Activated T-cell treated with anti-CD3 and anti-CD28 coated beads for 48 hours (primary cell): ENCODE data around the gene NHS.
A peak's percentile ranks its signal among the peaks of the same experiment; 100 is the strongest.
"Not testable (repeated sequence)": the region's sequence is repeated elsewhere in the genome, so short reads cannot be mapped to it uniquely, and the experiment has no call there.

Experiments used
- DNase-seq: peaks from one replicate; pipeline ENCODE4 v3.0.0-alpha.2; 2020; ENCODE audit warnings: low read depth

The NHS gene

DNA sequence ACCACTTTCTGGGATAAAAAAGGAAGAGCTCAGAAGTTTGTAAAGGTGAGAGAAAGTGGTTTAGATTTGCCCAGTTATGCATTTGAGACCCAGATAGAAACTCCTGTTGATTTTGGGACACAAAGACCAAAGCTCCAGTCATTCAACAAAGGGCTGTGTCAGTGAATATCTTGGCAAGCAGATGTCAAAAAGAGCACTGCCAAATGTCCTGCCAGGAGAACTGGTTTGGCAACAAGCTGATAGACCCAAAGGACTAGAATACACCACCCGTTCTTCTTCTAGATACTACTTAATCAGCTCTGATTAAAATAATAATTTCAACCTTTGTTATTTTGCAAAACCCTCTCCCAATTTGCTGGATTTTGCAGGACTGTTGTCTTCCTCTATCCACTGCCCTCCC, 121.4 kb downstream of the NHS start:
- DNase-seq = no peak

DNA sequence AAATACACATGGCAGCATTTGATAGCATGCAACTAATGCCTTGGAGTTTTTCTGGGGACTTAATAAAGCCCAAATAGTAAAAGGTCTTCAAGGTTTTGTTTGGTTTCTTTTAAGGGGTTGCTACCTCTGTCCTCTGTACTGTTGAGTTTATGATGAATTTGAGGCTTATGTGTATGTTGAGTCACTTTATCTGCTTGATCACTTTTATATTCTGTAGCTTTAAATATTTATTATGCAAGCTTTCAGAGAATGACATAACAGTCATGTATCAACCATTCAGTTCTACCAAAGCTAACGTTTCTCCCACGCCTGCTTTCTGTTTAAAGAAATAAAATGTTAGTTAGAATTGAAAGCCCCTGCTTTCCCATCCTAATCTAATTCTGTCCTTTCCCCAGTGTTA, 122.2 kb downstream of the NHS start:
- no peak for DNase-seq

DNA sequence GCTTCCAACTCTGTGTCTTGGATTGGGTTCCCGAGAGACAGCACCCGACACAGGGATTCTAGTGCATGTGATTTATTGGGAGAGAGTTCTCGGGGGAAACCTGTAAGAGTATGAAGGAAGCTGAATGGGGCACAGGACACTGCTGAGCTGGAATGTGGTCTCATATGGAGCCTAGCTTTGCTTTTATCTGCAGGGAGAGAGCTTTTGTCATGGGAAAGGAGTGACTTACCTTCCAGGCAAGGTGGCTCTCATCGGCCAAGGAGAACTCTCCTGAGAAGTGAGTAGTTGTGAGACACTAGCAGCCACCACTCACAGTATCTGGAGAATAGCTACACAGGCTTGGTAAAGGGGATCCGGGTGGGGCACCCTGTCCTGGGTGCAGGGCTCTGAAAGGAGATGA, 124.5 kb downstream of the NHS start:
- DNase-seq = no peak

DNA sequence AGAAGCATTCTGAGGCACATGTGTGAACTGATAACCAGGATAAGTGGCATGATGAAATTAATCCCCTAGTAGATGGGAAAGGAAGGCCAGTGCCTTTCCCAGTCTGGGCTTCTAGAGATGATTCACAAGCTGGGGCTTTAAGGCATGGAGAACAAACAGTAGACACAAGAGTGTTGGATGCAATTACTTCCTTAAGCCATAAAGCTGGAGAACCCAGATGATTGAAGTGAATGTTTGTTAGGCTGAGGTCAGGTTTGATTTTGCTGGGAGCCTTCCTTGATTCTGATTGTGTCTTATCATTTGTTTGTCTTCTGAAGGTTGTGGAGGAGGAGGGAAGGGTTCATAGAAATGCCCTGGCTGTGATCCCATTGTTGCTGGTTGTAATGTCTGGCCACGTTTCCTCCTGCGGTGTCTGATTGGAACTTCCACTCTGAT, 125.2 kb downstream of the NHS start:
- DNase-seq = no peak

DNA sequence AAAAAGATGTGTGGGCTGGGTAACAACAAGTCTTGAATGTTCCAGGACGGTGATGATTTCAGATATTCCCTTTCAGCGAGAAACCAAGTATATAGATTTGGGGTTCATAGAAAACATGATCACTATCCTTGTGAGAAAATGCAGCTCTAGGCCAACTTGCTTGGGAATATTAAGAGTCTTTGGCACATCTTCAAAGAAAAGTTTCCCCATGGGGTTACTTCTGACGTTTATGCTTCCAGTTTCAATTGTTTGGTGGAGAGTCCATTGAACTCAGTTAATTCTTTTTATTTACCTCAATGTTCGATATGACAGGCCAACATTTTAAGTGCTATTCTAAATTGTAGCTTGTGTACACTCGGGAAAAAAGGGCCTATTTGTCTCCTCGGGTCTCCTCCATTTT, 126.7 kb downstream of the NHS start:
- no peak for DNase-seq

DNA sequence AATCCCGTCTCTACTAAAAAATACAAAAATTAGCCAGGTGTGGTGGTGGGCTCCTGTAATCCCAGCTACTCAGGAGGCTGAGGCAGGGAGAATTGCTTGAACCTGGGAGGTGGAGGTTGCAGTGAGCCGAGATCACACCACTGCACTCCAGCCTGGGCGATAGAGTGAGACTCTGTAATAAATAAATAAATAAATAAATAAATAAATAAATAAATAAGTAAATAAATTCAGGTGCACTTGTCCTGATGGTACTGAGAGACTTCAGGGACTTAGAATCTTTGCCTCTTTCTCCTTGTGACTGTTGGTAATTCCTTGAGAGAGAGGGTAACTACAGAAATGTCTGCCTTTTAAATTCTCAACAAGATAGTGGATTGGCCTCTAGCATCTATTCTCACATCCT, 131.4 kb downstream of the NHS start:
- DNase-seq = not testable (repeated sequence)

DNA sequence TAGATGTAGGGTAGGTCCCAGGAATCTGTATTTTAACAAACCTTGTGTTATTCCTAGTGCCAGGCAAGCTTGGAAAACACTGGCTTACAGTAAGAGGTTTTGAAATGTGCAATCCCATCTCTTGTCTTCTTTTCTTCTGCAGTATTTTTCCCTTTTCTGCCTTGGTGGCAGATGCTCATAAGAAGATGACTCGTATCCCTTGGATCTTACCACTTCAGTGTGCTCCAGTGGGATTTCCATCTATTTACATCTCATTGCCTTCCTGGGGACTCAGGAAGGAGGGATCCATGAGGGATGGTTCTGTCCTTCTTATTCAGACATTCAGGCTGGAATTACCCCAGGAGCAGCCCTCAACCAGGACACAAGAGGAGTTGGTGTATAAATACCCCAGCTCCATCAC, 136.6 kb downstream of the NHS start:
- DNase-seq = no peak

DNA sequence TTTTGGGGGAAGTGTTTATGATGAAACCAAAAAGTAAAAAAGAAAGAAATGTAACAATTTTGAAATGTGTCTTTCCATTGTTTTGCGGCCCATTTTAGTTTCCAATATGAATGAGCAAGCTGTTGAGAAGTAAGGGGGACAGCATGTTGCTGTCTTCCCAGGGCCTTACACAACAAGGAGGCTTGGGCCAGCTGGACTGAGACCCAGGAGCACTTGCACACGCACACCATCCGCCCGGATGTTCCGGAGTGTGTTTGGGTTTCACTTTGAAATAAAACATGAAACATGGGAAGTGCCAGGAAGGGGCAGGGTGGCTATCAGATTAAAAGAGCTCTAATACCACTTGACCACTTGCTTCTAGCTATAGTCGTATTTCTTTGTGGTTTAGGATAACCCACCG, 144.4 kb downstream of the NHS start:
- DNase-seq = no peak

DNA sequence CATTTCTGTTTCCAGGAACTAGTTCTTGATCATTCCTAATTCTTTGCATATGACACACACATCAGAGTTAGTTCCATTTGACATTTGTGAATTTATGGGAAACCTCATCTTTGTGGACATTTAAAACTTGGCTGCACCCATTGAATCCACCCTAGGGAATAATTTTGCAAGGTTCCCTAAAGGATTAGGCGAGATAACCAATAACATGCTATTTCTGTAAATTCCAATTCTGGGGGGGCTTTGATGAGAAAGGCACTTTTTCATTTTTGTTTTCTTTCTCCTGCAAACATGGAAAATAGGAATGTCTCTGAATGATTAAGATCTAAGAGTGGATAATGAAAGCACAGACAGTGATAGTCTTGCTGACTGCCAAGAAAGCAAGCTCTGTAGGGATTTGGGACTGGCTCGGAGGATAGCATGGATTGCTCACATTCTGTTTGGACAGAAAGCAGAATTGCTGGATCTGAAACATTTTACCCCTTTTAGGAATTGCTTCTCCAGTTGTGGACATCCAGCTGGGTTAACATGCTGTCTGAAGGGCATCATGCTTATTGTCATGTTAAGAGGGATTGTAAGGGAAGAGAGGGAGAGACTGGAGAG, 145.1 kb downstream of the NHS start:
- DNase-seq = no peak

DNA sequence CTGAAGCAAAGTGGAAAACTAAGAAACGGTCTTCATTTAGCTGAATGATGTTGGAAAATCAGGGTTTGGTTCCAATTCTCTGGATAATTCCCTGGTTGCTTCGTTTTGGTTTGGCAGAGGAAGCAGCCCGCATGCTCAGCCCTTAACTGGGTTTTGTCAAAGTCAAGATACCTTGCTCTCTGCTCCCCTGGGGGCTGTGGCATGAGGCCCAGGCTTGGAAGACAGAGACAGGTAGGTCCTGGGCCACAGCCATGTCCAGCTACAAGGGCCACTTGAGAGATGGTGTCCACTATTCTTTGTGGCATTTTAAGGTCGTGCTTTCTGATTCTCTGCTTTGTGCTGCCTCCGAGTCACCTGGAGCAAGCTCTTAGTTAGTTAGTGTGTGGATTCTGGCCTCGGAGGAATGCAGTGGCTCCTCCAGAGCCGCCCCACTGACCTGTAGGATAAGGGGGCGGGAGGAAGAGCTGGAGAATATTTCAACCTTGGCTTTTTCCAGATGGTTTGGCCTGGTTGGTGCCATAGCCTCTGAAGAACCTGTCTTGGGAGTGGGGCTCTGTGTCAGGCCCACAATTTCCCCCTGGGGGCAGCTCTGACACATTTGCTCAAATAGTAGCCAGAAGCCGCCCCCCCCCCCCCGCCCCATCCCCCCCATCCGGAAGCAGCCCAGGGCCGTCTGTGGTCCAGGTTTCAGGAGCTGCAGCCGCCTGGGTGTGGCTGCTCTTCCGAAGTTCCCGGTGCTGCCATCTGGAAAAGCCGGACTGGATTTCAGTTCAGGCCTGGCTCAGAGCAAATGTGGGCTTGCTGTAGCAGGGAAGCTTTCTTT, 147.1 kb downstream of the NHS start:
- no peak for DNase-seq

DNA sequence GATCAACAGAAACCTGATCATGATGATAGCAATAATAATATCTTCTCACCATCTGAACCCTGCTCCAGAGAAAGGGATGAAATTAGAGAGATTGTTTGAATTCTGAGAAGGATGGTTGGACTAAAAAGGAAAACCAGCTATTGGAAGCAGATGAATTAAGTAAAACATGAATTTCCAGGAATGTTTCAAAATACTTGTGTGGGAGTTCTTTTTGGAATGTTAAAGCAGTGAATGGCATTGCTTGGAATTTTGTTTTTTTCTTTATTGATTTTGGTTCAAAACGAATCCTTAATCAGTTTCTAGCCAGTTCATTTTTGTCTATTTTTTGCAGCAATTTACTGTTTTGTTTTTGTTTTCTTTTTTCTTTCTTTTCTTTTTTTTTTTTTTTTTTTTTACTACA, 150.3 kb downstream of the NHS start:
- DNase-seq = no peak

DNA sequence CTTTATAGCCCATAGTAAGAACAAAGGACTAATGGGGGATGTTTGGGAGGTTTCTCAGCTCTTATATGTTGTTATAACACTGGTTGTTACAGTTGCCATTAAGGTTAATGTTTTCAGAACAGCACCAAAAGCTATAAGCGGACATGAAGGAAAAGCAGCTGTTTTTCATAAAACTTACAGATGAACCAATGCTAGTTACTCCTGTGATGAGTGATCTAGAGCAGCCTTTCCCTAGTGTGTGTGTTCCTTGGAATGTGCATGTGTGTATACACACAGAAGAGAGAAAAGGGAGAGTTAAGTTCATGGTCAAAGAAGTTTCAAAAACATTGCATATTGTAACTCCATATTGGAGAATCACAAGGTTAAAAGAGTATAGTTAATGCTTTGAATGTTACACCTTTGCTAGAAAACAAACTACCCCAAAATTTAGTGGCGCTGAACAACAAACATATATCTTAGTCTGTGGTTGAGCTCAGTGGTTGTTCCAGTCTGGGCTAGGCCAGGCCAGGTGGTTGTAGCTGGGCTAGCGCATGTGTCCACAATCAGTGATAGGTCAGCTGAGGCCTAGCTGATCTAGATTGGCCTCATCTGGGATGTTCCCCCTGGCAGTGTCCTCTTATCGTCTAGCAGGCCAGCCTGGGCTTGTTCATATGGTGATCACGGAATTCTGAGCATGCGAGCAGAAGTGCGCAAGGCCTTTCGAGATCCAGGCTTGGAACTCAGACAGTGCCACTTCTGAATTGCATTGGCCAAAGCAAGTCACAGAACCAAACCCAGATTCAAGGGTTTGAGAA, 151.0 kb downstream of the NHS start:
- DNase-seq = no peak

DNA sequence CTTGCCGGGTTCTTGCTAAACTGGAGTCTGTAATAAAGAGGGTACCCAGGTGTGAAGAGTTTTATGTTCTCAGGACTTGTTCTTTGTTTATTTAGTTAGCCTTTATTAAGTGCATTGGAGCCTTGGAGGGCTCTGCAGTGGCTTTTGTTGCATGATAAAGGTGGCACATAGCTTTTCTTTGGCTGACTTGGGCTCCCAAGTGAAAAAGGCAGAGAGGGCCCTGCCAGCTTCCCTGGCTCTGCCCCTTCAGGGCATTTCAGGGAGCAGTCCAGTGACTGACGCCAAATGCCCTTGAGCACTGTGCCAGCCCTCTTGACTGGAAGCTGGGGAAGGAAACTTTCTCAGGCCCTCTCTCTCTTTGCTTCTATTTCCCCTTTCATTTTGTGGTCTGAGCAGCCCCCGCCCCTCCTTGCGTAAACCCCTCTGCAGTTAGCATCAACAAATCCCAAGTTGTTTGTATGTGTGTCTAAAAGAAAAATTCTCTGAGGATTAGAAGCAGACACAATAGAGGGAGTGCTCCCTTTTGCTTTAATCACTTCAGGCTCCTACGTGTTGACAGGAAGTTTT, 152.2 kb downstream of the NHS start:
- DNase-seq = no peak

DNA sequence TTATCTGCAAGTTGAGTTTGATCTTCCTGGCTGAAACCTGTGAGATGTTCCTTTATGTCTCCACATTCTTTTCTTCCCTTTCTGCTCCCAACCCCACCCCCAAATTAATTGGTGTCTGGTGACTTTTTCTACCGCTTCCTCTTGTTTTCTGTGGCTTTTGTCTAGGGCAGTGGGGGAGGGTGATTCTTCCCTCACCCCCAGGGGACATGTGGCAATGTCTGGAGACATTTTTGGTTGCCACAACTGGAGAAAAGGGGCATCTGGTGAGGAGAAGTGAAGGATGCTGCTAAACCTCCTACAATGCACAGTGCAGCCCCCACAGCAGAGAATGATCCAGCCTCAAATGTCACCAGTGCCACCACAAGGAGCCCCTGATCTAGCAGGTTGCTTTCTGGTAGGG, 152.9 kb downstream of the NHS start:
- no peak for DNase-seq

DNA sequence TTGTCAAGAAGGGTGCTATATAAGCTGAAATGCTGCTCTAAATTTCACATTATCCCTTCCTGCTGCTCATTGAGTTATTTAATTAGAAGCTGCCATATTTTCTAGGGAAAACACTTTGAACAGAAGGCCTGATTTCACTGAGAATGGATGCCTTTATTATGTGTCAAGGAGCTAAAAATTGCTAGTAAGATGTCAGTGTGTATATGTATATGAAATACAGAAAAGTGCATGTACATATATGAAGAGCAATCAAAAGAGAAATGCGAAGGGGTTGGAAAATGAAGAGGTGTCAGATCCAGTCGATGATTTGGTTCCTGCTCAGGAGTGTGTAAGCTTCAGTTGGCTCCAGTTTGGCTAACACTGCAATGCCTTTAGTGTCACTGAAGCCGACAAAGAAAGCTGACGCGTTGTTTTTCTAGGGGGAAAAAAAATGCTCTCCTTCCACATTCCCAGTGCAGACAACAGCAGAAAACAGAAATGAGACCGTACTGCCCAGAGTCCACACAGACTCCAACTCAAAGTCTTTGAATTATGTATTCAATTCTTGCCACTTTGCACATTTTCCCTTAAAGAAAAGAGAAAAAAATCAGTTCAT, 154.2 kb downstream of the NHS start:
- no peak for DNase-seq

DNA sequence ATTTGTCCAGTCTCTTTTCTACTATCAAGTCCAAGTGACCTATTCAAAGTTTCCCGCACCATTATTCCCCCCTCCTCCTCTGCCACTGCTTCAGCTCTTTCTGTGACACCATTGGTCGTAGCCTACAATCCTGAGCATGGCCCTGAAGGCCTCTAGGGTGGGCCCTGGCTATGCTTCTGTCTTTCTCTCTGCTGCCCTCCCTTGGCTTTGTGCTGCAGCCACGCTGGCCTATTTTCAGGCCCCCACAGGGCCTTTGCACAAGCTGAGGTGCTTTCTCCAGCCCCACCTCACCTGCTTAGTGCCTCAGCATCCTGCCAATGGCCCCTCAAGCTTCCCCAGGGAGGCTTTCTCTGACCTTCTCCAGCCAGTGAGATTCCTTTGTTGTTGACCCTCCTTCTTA, 156.5 kb downstream of the NHS start:
- DNase-seq = no peak

DNA sequence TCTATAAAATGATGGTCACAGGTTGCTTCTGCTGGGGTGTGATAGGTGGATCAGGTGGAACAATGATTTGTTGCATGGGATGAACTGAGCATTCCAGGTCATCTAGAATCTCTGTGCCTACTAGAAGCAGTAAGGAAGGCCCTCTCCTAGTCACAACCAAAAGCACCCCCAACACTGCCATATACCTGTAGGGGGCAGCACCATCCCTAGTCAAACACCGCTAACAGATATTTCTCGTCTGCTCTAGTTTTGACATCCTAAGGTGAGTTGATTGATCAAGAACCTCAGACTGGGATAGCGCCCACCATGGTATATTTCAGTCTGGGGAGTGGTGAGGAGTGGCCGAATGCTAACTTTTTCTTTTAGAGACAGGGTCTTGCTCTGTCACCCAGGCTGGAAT, 160.2 kb downstream of the NHS start:
- peak; percentile 29 for DNase-seq

DNA sequence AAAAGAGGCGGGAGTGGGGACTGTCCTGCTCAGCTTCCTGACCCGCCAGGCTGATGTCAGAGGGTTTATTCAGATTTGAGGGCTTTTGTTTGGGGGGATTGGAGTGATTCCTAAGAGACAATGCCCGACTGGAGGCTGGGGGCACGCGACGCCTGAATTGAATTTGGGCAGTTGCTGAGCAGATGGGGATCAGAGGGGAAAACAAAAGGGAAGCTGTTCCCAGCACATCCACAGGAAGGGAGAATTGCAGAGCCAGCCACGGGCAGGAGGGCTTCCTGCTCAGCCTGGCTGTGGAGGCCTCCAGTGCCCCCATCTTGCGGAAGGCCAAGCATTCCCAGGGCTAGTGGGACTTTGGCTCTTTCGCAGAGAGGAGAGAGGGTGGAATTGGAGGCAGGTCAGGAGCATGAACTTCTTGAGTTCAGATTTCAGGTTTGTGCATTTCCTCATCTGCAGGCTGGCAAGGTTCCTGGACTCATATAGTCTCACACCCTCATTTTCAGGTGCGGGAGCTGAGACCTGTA, 162.8 kb downstream of the NHS start:
- DNase-seq = no peak

DNA sequence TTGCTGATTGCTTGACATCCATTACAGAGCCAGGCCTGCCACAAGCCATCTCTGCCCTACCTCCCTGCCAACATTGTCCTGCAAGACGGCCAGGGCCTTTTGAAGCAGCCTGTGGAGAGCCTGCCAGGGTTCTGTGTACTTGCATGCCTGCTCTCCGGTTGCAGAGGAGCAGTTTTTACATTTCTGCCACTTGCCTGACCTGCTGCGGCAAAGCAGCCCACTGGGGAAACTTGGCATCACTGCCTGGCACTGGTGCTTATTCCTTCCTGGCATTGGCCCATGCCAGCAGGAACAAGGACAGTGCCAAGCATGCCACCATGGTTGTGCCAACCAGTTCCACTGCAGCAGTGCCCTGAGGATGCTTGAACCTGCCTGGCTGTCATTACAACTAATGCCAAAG, 167.1 kb downstream of the NHS start:
- DNase-seq = no peak

DNA sequence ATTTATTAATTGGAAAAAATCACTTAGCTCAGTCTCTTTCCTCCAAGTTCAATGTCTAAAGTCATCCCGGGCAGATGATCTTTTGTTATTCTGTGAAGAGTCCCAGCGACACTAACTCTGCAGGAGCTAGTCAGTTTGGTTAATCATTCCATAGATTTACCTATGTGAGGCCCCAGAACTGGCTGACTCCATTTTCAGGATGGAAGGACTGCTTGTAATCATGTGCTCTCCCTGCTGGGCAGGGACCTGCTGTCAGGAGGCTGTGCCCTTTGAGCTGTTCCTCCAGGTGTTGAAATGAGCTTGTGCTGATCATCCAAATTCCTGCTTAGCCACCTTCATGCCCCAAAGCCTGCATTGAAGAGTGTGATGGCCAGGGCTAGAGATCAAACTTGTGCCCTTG, 169.8 kb downstream of the NHS start:
- DNase-seq = no peak

DNA sequence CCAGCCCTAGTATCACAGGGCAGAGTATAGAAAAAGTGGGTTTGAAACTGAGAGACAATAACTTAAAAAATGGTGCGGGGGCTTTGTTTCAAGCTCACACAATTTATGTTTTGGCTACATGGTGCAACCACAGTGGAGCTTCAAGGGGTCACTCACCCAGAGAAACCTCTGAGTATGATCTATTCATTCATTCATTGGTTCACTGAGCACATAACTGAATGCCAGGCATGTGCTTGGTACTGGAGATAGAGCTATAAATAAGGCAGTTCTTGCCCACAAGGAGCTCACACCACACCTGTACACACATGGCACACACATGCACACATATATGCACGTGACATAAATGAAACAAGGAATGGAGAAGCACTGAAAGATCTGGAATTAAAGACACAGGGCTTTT, 171.4 kb downstream of the NHS start:
- DNase-seq = no peak

DNA sequence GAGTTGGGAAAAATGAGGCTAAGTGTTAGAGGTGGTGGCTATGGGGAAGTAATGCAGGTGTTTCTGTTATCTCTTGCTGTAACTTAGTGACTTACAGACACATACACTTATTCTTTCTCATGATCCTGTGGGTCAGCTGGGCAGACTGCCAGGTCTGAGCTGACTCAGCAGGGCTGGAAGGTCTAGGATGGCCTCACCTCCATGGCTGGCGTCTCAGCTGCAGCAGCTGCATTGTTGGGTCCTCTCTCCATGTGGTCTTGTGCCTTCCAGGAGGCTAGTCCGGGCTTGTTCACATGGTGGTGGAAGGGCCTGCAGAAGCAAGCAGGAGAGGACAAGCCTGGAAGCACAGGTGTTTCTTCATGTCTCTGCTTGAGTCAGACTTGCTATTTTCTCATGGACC, 172.7 kb downstream of the NHS start:
- no peak for DNase-seq
